Subcutaneous preadipocyte (primary cell): ENCODE results near the gene URB1. TPM values are rescaled to one million over a fixed set of nuclear protein-coding genes. Genes with fewer than 3 reads are reported as not detected.
A peak's percentile ranks its signal among the peaks of the same experiment; 100 is the strongest.

Source experiments
- small RNA-seq: library from RNA; depleted of rRNA; stranded (forward); fragments of <200 nt; gene quantifications from one replicate; pipeline ENCODE3, GENCODE V24; 2012
- total RNA-seq: library from RNA; depleted of rRNA; stranded (reverse); fragments of >200 nt; gene quantifications from 2 replicates; pipeline ENCODE4 v1.2.3, GENCODE V29; 2012

URB1 gene, protein sequence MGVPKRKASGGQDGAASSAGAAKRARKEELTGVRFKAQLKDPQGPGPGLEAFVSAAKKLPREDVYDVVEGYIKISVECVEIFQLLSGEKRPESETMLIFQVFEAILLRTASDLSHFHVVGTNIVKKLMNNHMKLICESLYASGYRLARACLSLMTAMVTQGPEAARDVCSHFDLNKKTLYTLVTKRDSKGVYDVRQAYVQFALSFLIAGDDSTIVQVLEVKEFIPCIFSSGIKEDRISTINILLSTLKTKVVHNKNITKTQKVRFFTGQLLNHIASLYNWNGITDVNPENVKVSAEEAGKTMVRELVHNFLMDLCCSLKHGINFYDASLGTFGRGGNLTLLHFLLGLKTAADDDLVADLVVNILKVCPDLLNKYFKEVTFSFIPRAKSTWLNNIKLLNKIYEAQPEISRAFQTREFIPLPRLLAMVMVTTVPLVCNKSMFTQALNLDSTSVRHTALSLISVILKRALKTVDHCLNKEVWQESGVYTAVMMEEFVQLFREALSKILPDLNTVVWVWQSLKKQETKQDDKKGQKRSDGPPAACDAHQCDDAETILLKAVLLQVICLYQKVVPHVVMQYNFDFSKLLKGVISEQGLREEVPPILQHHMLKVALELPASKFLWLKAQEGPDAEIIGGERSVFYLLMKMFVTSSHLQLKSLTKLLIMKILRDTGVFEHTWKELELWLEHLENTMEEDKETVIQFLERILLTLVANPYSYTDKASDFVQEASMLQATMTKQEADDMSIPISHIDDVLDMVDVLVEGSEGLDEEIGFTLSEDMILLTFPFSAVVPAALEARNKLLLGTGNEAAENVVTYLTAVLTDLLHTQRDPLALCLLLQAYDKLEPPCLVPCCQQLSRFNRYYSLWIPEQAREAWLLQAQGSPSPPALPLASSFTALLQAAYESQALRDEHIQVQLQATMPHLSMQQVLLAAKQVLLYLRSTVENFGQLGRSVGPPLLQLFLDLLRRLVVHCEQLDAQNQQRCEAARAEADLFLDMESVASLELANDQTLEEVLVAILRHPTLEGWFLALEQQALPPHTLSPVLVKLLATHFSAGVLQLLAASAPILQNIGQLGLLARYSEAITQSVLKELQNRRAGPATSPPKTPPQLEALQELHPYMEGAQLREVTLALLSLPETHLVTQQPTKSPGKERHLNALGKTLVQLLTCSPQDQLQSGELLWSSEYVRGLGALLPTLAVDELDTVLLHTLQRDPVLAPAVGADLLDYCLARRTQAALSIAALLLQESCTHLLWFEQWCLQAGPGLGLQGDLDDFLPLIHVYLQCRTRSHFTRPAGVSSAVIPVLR (N-terminal part only)
- total RNA-seq = 26.5 and 41.6 TPM in 2 replicates

DNA sequence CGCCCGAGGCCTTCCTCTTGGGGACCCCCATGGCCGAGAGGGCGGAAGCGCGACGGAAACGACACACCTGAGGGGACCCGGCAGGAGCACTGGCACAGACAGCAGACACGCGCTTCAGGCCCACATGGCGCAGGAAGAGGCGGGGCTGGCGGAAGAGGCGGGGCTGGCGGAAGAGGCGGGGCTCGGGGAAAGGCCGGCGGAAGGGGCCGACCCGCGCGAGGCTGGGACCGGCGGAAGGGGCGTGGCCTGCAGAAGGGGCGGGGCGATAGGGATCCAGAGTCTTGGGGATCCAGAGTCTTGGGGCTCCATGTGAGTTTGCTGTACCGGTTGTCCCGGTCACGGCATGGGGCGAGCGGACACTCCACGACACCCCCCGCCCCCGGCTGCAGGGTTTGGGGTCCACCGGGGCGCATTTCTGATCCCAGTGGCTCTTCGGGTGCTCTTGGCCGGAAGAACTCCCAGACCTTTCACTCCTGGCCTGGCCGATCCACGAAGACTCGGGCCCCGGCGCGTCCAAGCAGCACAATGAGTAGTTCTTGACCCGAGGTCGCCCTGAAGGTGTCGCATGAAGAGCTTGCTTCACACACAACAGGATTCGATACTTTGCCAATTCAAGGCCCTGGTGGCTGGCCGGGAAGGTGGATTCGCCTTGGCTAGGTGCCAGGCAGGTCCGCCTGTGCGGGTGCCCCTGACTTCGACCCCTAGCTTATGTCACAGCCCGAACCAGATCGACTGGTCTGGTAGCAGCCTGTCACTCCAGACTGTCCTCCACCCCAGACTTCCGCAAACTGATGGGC, at the start of gene URB1:
TSS of gene URB1 (minus strand) at position 133 of the 797 bp plus-strand sequence. CDS start at position 31, 102 bp downstream.

DNA sequence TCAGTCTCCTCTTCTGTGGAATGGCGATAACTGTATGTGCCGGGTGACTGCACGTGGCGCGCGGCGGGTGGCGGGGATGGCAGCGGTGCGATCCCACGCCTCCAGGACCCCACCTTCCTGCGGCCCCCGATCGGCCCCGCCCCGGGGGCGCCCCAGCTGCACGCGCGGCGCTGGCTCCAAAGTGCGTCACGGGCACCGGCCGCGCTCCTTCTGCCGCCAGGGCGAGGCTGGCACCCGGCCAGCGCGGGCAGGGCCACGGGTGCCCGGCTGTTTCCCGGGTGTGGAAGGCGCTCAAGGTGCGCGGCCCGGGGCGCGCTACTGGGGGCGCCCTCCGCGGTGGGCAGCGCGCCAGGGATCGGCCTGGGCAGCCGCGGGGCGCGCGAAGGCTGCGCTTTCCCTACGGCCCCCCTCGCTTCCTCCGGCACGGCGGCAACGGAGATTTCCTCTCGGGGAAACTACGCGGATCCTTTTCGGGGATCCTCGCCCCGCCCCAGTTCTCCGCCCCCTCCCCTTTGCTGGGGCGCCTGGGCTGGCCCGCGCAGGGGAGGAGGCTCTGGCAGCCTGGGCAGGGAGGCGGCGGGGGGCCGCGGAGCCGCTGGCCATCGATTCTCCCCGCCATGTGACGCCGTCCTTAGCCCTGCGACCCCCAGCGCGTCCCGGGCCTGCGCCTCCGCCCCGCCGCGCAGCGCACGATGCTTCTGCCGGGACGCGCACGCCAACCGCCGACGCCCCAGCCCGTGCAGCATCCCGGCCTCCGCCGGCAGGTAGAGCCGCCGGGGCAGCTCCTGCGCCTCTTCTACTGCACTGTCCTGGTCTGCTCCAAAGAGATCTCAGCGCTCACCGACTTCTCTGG, 19.6 kb upstream of the URB1 start, which contains the start of gene EVA1C:
TSS of gene EVA1C (plus strand) at position 545 of the 853 bp plus-strand sequence. CDS start at position 693, 148 bp downstream.

DNA sequence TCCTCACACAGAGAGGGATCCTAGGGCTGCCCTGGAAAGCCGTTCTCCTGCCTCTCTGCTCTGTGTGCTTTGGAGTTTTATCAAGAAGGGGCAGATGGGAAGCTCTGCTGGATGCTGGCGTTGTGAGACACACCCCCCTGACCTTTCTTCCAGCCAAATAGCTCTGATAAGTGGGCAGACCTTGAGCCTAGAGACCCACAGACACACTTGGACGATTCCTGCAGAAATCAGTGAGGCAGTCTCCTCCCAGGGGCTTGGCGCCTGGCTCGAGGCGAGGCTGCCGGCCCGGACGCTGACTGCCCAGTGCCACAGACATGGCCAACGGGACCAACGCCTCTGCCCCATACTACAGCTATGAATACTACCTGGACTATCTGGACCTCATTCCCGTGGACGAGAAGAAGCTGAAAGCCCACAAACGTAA, 94.1 kb downstream of the URB1 start, which contains the start of gene MRAP:
TSS of gene MRAP (plus strand) at position 198 of the 424 bp plus-strand sequence. CDS start at position 315, 117 bp downstream.

DNA sequence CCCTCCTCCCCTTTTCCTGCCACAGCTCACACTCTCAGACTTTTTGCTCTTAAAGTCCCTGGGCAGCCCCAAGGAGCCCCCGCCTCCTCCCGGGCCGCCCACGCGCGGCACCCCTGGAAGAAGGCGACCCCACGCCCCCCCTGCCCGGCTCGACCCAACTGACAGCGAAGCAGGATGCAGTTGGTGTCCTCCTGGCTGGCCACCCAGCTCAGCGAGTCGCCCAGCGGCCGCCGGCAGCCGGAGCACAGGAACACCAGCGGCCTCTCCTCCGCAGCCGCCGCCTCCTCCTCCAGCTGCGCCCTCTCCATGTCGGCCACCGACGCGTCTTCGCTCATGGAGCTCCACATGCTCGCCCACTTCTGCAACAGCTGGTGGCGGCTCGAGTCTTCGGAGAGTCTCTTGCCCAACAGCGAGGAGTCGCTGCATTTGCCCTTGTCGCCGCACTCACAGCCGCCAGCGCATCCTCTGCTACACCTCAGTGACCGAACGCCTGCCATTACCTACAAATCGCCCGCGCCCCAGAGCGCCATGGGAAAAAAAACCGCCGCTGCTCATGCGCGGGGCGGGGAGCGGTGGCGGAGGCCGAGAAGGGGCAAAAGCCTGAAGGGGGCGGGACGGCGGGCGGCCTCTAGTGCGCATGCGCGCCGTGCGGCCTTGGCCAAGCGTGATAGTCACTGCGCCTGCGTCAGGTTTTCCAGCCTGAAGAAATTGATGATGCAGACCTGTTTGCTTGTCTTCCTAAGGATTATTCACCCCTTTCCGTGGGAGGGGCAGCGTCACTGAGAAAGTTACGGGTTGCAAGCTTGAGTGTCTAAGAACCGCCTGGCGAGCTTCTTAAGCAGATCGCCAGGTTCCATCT, 114.1 kb downstream of the URB1 start, which contains the start of gene MIS18A:
TSS of gene MIS18A (minus strand) at position 532 of the 859 bp plus-strand sequence. CDS start at position 497, 35 bp downstream.

Small RNA genes lying within 50 kb of the gene (small RNA-seq; reads per million reads assigned to genes)
- 299 reads per million, percentile 99 among the genes with 10 or more reads in this experiment for gene SNORA80A

Other genes with a start within 250 kb of the URB1 start
- gene MIS18A, start 114.0 kb downstream of the URB1 start, total RNA-seq = 10.3 and 11.9 TPM in 2 replicates
- gene MRAP, start 94.2 kb downstream of the URB1 start, total RNA-seq = not detected in 2 replicates
- gene EVA1C, start 19.7 kb upstream of the URB1 start, total RNA-seq = 7.2 and 8.5 TPM in 2 replicates
- under 0.01 TPM in 1 of 2 replicates, not detected in the other for gene TCP10L, start 192.5 kb upstream of the URB1 start, total RNA-seq
- 8.1 and 19.9 TPM in 2 replicates for gene CFAP298, start 219.4 kb upstream of the URB1 start, total RNA-seq